ENCODE data around the gene CDC42SE2. TPM values are rescaled to one million over a fixed set of nuclear protein-coding genes. Genes with fewer than 3 reads are reported as not detected.

Gene CDC42SE2
- total RNA-seq, 1 experiment from 2014 or later = 22.5 TPM

DNA sequence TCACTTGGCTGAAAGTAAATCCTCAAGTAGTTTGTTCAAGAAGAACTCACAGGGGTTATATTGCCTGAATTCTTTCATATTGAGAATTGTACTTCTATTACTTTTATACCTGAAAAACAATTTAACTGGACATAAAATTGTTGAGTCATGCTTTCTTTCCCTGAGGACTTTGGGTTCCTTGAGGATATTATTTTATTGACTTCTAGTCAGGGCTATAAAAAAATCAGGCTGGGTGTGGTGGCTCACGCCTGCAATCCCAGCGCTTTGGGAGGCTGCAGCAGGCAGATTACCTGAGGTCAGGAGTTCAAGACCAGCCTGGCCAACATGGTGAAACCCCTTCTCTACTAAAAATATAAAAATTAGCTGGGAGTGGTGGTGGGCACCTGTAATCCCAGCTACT, 17.9 kb upstream of the CDC42SE2 start:
- Mint-ChIP-seq H3K4me3 (no peak overlapping the region), H3K36me3 (peaks cover 3% of the 10 kb centered on the region; the same call in 1 of the 2 replicates), H3K27me3 (ENCODE audit: low read depth) (no peaks in the 10 kb centered on the region), H3K4me1 (no peaks in the 10 kb centered on the region), H3K27ac (no peak overlapping the region), H3K9me3 (peaks cover 13% of the 10 kb centered on the region; the same call in 1 of the 2 replicates)
- DNase-seq (ENCODE audit: low spot score) = no peak
- TF ChIP-seq ZBTB21 (CRISPR knock-in tag; IDR thresholded peaks at IDR 0.05; ENCODE audit: borderline replicate concordance) = no peak
- TF ChIP-seq, protein P1, sequence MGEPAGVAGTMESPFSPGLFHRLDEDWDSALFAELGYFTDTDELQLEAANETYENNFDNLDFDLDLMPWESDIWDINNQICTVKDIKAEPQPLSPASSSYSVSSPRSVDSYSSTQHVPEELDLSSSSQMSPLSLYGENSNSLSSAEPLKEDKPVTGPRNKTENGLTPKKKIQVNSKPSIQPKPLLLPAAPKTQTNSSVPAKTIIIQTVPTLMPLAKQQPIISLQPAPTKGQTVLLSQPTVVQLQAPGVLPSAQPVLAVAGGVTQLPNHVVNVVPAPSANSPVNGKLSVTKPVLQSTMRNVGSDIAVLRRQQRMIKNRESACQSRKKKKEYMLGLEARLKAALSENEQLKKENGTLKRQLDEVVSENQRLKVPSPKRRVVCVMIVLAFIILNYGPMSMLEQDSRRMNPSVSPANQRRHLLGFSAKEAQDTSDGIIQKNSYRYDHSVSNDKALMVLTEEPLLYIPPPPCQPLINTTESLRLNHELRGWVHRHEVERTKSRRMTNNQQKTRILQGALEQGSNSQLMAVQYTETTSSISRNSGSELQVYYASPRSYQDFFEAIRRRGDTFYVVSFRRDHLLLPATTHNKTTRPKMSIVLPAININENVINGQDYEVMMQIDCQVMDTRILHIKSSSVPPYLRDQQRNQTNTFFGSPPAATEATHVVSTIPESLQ (CRISPR knock-in tag; IDR thresholded peaks at IDR 0.05) = no peak
- TF ChIP-seq, protein P2, sequence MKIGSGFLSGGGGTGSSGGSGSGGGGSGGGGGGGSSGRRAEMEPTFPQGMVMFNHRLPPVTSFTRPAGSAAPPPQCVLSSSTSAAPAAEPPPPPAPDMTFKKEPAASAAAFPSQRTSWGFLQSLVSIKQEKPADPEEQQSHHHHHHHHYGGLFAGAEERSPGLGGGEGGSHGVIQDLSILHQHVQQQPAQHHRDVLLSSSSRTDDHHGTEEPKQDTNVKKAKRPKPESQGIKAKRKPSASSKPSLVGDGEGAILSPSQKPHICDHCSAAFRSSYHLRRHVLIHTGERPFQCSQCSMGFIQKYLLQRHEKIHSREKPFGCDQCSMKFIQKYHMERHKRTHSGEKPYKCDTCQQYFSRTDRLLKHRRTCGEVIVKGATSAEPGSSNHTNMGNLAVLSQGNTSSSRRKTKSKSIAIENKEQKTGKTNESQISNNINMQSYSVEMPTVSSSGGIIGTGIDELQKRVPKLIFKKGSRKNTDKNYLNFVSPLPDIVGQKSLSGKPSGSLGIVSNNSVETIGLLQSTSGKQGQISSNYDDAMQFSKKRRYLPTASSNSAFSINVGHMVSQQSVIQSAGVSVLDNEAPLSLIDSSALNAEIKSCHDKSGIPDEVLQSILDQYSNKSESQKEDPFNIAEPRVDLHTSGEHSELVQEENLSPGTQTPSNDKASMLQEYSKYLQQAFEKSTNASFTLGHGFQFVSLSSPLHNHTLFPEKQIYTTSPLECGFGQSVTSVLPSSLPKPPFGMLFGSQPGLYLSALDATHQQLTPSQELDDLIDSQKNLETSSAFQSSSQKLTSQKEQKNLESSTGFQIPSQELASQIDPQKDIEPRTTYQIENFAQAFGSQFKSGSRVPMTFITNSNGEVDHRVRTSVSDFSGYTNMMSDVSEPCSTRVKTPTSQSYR (CRISPR knock-in tag; IDR thresholded peaks at IDR 0.05) = no peak
- TF ChIP-seq, protein P3, sequence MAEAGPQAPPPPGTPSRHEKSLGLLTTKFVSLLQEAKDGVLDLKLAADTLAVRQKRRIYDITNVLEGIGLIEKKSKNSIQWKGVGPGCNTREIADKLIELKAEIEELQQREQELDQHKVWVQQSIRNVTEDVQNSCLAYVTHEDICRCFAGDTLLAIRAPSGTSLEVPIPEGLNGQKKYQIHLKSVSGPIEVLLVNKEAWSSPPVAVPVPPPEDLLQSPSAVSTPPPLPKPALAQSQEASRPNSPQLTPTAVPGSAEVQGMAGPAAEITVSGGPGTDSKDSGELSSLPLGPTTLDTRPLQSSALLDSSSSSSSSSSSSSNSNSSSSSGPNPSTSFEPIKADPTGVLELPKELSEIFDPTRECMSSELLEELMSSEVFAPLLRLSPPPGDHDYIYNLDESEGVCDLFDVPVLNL (CRISPR knock-in tag; IDR thresholded peaks at IDR 0.05; ENCODE audit: borderline replicate concordance, low read depth) = no peak
- TF ChIP-seq, protein P4, sequence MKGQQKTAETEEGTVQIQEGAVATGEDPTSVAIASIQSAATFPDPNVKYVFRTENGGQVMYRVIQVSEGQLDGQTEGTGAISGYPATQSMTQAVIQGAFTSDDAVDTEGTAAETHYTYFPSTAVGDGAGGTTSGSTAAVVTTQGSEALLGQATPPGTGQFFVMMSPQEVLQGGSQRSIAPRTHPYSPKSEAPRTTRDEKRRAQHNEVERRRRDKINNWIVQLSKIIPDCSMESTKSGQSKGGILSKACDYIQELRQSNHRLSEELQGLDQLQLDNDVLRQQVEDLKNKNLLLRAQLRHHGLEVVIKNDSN (CRISPR knock-in tag; IDR thresholded peaks at IDR 0.05) = no peak
- TF ChIP-seq ATF1 (CRISPR knock-in tag; IDR thresholded peaks at IDR 0.05) = no peak
- no peak for TF ChIP-seq KAT7 (CRISPR knock-in tag; IDR thresholded peaks at IDR 0.05; ENCODE audit: borderline replicate concordance)
- TF ChIP-seq, protein P5, sequence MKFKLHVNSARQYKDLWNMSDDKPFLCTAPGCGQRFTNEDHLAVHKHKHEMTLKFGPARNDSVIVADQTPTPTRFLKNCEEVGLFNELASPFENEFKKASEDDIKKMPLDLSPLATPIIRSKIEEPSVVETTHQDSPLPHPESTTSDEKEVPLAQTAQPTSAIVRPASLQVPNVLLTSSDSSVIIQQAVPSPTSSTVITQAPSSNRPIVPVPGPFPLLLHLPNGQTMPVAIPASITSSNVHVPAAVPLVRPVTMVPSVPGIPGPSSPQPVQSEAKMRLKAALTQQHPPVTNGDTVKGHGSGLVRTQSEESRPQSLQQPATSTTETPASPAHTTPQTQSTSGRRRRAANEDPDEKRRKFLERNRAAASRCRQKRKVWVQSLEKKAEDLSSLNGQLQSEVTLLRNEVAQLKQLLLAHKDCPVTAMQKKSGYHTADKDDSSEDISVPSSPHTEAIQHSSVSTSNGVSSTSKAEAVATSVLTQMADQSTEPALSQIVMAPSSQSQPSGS (CRISPR knock-in tag; IDR thresholded peaks at IDR 0.05; ENCODE audit: borderline replicate concordance, low read depth) = no peak
- TF ChIP-seq, protein P6, sequence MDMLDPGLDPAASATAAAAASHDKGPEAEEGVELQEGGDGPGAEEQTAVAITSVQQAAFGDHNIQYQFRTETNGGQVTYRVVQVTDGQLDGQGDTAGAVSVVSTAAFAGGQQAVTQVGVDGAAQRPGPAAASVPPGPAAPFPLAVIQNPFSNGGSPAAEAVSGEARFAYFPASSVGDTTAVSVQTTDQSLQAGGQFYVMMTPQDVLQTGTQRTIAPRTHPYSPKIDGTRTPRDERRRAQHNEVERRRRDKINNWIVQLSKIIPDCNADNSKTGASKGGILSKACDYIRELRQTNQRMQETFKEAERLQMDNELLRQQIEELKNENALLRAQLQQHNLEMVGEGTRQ (CRISPR knock-in tag; IDR thresholded peaks at IDR 0.05) = no peak
- TF ChIP-seq, protein P7, sequence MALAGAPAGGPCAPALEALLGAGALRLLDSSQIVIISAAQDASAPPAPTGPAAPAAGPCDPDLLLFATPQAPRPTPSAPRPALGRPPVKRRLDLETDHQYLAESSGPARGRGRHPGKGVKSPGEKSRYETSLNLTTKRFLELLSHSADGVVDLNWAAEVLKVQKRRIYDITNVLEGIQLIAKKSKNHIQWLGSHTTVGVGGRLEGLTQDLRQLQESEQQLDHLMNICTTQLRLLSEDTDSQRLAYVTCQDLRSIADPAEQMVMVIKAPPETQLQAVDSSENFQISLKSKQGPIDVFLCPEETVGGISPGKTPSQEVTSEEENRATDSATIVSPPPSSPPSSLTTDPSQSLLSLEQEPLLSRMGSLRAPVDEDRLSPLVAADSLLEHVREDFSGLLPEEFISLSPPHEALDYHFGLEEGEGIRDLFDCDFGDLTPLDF (CRISPR knock-in tag; IDR thresholded peaks at IDR 0.05) = no peak
- no peak for TF ChIP-seq ELF4 (CRISPR knock-in tag; IDR thresholded peaks at IDR 0.05; ENCODE audit: low read depth)
- no peak for TF ChIP-seq NFE2L1 (CRISPR knock-in tag; IDR thresholded peaks at IDR 0.05)
- no peak for TF ChIP-seq PRRX2 (CRISPR knock-in tag; IDR thresholded peaks at IDR 0.05)
- TF ChIP-seq NFATC4 (CRISPR knock-in tag; IDR thresholded peaks at IDR 0.05) = no peak
- no peak for TF ChIP-seq ZNF396 (CRISPR knock-in tag; IDR thresholded peaks at IDR 0.05; ENCODE audit: borderline replicate concordance)
- TF ChIP-seq, protein P8, sequence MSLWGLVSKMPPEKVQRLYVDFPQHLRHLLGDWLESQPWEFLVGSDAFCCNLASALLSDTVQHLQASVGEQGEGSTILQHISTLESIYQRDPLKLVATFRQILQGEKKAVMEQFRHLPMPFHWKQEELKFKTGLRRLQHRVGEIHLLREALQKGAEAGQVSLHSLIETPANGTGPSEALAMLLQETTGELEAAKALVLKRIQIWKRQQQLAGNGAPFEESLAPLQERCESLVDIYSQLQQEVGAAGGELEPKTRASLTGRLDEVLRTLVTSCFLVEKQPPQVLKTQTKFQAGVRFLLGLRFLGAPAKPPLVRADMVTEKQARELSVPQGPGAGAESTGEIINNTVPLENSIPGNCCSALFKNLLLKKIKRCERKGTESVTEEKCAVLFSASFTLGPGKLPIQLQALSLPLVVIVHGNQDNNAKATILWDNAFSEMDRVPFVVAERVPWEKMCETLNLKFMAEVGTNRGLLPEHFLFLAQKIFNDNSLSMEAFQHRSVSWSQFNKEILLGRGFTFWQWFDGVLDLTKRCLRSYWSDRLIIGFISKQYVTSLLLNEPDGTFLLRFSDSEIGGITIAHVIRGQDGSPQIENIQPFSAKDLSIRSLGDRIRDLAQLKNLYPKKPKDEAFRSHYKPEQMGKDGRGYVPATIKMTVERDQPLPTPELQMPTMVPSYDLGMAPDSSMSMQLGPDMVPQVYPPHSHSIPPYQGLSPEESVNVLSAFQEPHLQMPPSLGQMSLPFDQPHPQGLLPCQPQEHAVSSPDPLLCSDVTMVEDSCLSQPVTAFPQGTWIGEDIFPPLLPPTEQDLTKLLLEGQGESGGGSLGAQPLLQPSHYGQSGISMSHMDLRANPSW (CRISPR knock-in tag; conservative IDR thresholded peaks at IDR 0.05; ENCODE audit: low read depth) = no peak
- TF ChIP-seq, protein P9, sequence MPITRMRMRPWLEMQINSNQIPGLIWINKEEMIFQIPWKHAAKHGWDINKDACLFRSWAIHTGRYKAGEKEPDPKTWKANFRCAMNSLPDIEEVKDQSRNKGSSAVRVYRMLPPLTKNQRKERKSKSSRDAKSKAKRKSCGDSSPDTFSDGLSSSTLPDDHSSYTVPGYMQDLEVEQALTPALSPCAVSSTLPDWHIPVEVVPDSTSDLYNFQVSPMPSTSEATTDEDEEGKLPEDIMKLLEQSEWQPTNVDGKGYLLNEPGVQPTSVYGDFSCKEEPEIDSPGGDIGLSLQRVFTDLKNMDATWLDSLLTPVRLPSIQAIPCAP (CRISPR knock-in tag; IDR thresholded peaks at IDR 0.05) = no peak
- CTCF ChIA-PET = interaction anchor here (1.2 kb wide), 1 partner anchor 375 kb away, joined by 3 read pairs; no protein-coding TSS in a partner anchor
- no peak for ATAC-seq
- POLR2A ChIA-PET = no interaction called here
